ENCODE data around the gene SDK2.

The SDK2 gene

GRCh38 chr17:73437826-73438225, 206.4 kb downstream of the SDK2 start:
- DNase-seq: no peak

GRCh38 chr17:73436954-73437353, 207.3 kb downstream of the SDK2 start:
- no peak for DNase-seq

- DNase-seq: no peak
Observed at GRCh38 chr17:73435412-73435811, 208.8 kb downstream of the SDK2 start.

- no peak for DNase-seq
Observed at GRCh38 chr17:73434154-73434553, 210.1 kb downstream of the SDK2 start.

GRCh38 chr17:73433501-73433900, 210.7 kb downstream of the SDK2 start:
- no peak for DNase-seq

- no peak for DNase-seq
Observed at GRCh38 chr17:73432624-73433190, 211.5 kb downstream of the SDK2 start.

GRCh38 chr17:73431401-73432205, 212.6 kb downstream of the SDK2 start:
- DNase-seq: no peak

- no peak for DNase-seq
Observed at GRCh38 chr17:73430848-73431247, 213.4 kb downstream of the SDK2 start.

GRCh38 chr17:73430165-73430680, 214.0 kb downstream of the SDK2 start:
- no peak for DNase-seq

- DNase-seq: peak; percentile 35
Observed at GRCh38 chr17:73429440-73430164, 214.6 kb downstream of the SDK2 start.

GRCh38 chr17:73427198-73427597, 217.0 kb downstream of the SDK2 start:
- no peak for DNase-seq

GRCh38 chr17:73424571-73424970, 219.7 kb downstream of the SDK2 start:
- no peak for DNase-seq

- DNase-seq: no peak
Observed at GRCh38 chr17:73423806-73424205, 220.4 kb downstream of the SDK2 start.

- DNase-seq: no peak
Observed at GRCh38 chr17:73423159-73423715, 221.0 kb downstream of the SDK2 start.

- DNase-seq: no peak
Observed at GRCh38 chr17:73422121-73422520, 222.1 kb downstream of the SDK2 start.

GRCh38 chr17:73420897-73421296, 223.3 kb downstream of the SDK2 start:
- DNase-seq: no peak

GRCh38 chr17:73419881-73420280, 224.4 kb downstream of the SDK2 start:
- DNase-seq: no peak

- no peak for DNase-seq
Observed at GRCh38 chr17:73419051-73419450, 225.2 kb downstream of the SDK2 start.

- DNase-seq: no peak
Observed at GRCh38 chr17:73415782-73416181, 228.5 kb downstream of the SDK2 start.

- no peak for DNase-seq
Observed at GRCh38 chr17:73414171-73414955, 229.9 kb downstream of the SDK2 start.

- no peak for DNase-seq
Observed at GRCh38 chr17:73412914-73413313, 231.3 kb downstream of the SDK2 start.

GRCh38 chr17:73411313-73411747, 232.9 kb downstream of the SDK2 start:
- DNase-seq: no peak
